ENCODE measurements around the gene LIF.

DNA sequence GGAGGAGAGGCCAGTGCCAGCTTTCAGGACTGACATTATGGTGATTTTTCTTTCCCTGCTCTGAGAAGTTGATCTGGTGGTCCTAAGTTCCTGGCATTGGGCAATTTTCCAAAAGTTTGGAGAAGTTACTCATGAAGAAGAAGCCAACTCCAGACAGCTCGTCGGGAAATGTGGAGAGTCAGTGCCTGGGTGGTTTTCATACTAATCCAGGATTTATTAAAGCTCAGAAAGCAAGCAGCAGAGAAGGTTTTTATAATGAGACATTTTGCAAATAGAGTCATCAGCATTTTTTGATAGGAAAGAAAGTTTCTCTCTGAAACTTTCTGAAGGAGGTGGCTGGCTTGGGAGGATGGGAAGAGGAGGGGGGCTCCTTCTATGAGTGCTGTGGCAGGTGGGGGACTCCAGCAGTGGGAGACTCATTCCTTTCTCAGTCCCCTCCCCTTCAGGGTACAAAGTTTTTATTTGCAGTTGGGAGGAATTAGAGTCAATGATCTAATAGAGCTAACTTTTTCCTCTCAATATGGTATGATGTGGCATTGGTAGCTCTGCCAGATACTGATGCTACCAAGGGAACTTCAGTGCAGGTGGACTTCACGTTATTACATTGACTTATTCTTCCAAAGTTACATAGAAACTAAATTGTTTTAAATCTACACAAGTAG lies 55.4 kb downstream of the LIF start:
- TF ChIP-seq, protein P1, sequence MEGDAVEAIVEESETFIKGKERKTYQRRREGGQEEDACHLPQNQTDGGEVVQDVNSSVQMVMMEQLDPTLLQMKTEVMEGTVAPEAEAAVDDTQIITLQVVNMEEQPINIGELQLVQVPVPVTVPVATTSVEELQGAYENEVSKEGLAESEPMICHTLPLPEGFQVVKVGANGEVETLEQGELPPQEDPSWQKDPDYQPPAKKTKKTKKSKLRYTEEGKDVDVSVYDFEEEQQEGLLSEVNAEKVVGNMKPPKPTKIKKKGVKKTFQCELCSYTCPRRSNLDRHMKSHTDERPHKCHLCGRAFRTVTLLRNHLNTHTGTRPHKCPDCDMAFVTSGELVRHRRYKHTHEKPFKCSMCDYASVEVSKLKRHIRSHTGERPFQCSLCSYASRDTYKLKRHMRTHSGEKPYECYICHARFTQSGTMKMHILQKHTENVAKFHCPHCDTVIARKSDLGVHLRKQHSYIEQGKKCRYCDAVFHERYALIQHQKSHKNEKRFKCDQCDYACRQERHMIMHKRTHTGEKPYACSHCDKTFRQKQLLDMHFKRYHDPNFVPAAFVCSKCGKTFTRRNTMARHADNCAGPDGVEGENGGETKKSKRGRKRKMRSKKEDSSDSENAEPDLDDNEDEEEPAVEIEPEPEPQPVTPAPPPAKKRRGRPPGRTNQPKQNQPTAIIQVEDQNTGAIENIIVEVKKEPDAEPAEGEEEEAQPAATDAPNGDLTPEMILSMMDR (IDR thresholded peaks at IDR 0.05): no peak
- TF ChIP-seq POLR2A (IDR thresholded peaks at IDR 0.05) (no peak), POLR2AphosphoS5 (IDR thresholded peaks at IDR 0.05) (no peak)
